Measurements from ENCODE around the gene CTNNA1. TPM values are rescaled to one million over a fixed set of nuclear protein-coding genes. Genes with fewer than 3 reads are reported as not detected.

CTNNA1 gene
- polyA plus RNA-seq, 1 experiment = 140 TPM

DNA sequence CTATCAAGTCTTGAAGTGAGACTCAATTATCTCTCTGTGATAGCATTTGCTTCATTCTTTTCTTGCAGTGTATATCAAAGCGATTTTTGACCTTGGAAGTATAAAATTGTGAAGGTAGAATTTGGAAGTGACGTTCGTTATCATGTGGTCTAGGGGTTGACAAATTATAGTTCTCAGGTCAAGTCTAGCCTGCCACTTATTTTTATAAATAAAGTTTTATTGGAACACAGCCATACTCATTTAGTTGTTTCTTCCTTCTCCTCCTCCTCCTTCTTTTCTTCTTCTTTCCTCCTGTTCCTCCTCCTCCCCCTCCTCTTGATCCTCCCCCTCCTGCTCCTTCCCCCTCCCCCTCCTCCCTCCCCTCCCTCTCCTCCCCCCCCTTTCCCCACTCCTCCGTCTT, 83.9 kb downstream of the CTNNA1 start:
- Histone ChIP-seq H3K27ac (ENCODE audit: low read depth, low read length) (no peak overlapping the region), H3K4me3 (ENCODE audit: low read depth, low read length) (no peak overlapping the region), H3K9me3 (ENCODE audit: control insufficient read depth, insufficient read depth, low read length) (no peaks in the 10 kb centered on the region), H3K27me3 (ENCODE audit: control insufficient read depth, insufficient read depth, low read length) (no peaks in the 10 kb centered on the region)
- ChIA-PET POLR2A (no interaction called here), CTCF (no interaction called here)
- no peak for DNase-seq (ENCODE audit: low read depth, low spot score)
- TF ChIP-seq, protein P1, sequence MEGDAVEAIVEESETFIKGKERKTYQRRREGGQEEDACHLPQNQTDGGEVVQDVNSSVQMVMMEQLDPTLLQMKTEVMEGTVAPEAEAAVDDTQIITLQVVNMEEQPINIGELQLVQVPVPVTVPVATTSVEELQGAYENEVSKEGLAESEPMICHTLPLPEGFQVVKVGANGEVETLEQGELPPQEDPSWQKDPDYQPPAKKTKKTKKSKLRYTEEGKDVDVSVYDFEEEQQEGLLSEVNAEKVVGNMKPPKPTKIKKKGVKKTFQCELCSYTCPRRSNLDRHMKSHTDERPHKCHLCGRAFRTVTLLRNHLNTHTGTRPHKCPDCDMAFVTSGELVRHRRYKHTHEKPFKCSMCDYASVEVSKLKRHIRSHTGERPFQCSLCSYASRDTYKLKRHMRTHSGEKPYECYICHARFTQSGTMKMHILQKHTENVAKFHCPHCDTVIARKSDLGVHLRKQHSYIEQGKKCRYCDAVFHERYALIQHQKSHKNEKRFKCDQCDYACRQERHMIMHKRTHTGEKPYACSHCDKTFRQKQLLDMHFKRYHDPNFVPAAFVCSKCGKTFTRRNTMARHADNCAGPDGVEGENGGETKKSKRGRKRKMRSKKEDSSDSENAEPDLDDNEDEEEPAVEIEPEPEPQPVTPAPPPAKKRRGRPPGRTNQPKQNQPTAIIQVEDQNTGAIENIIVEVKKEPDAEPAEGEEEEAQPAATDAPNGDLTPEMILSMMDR (IDR thresholded peaks at IDR 0.05; ENCODE audit: low read depth, low read length) = no peak

DNA sequence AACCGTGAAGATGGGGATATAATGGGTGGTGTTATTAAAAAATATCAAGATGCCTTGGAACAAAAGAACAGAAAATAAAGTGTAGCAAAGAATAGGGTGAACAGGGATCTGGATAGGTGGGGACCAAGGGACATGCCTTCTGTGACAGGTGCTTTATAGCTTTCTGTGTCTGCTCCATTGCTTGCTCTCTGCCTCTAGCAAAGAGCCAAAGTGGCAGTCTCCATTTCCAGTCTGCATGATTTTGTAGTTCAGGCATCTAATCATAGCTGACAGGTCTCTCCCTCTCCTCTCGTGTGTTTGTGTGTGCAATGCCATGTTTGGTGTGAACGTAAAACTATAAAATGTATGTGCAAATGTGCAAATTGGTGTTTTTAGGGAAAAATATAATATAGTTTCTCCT, 86.9 kb downstream of the CTNNA1 start:
- TF ChIP-seq, protein P1 (IDR thresholded peaks at IDR 0.05; ENCODE audit: low read depth, low read length) = no peak
- DNase-seq (ENCODE audit: low read depth, low spot score) = no peak
- ChIA-PET POLR2A (no interaction called here), CTCF (interaction anchor here (0.8 to 1.3 kb wide), 2 partner anchors 14 to 50 kb away, joined by 3 to 4 read pairs; no protein-coding TSS in a partner anchor)
- H3K27me3 ChIP-seq (ENCODE audit: control insufficient read depth, insufficient read depth, low read length) = no peaks in the 10 kb centered on the region
- H3K4me3 ChIP-seq (ENCODE audit: low read depth, low read length) = no peak overlapping the region
- no peaks in the 10 kb centered on the region for H3K9me3 ChIP-seq (ENCODE audit: control insufficient read depth, insufficient read depth, low read length)
- H3K27ac ChIP-seq (ENCODE audit: low read depth, low read length) = no peak overlapping the region

- Histone ChIP-seq H3K27me3 (ENCODE audit: control insufficient read depth, insufficient read depth, low read length) (no peaks in the 10 kb centered on the region), H3K9me3 (ENCODE audit: control insufficient read depth, insufficient read depth, low read length) (no peaks in the 10 kb centered on the region), H3K4me3 (ENCODE audit: low read depth, low read length) (no peak overlapping the region), H3K27ac (ENCODE audit: low read depth, low read length) (no peak overlapping the region)
- no peak for DNase-seq (ENCODE audit: low read depth, low spot score)
- TF ChIP-seq, protein P1 (IDR thresholded peaks at IDR 0.05; ENCODE audit: low read depth, low read length) = no peak
- ChIA-PET POLR2A (no interaction called here), CTCF (interaction anchor here (1.0 kb wide), 1 partner anchor 52 kb away, joined by 3 read pairs; no protein-coding TSS in a partner anchor)
Observed at GRCh38 chr5:138841531-138841930, 88.3 kb downstream of the CTNNA1 start.

GRCh38 chr5:138843316-138844124, 90.3 kb downstream of the CTNNA1 start:
- ChIA-PET CTCF (interaction anchor here (0.5 to 1.1 kb wide), 2 partner anchors 18 to 78 kb away, joined by 3 to 4 read pairs; no protein-coding TSS in a partner anchor), POLR2A (no interaction called here)
- no peaks in the 10 kb centered on the region for H3K9me3 ChIP-seq (ENCODE audit: control insufficient read depth, insufficient read depth, low read length)
- H3K27ac ChIP-seq (ENCODE audit: low read depth, low read length) = no peak overlapping the region
- TF ChIP-seq, protein P1 (IDR thresholded peaks at IDR 0.05; ENCODE audit: low read depth, low read length) = no peak
- H3K27me3 ChIP-seq (ENCODE audit: control insufficient read depth, insufficient read depth, low read length) = no peaks in the 10 kb centered on the region
- DNase-seq (ENCODE audit: low read depth, low spot score) = no peak
- no peak overlapping the region for H3K4me3 ChIP-seq (ENCODE audit: low read depth, low read length)

DNA sequence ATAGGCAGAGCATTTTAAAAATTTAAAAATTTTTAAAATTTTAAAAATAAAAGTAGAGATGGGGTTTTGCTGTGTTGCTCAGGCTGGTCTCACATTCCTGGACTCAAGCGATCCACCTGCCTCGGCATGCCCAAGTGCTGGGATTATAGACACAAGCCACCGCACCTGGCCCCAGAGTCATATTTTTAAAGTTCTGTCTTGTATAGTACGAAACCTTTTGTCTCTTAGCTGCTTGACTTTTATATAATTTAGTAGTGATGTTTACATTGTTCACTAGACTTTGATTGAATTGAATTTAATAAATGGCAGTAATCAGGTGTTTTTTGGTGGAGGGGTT, 90.9 kb downstream of the CTNNA1 start:
- no peak for DNase-seq (ENCODE audit: low read depth, low spot score)
- no peak overlapping the region for H3K4me3 ChIP-seq (ENCODE audit: low read depth, low read length)
- TF ChIP-seq, protein P1 (IDR thresholded peaks at IDR 0.05; ENCODE audit: low read depth, low read length) = no peak
- POLR2A ChIA-PET = no interaction called here
- H3K27me3 ChIP-seq (ENCODE audit: control insufficient read depth, insufficient read depth, low read length) = no peaks in the 10 kb centered on the region
- no peak overlapping the region for H3K27ac ChIP-seq (ENCODE audit: low read depth, low read length)
- H3K9me3 ChIP-seq (ENCODE audit: control insufficient read depth, insufficient read depth, low read length) = no peaks in the 10 kb centered on the region
- CTCF ChIA-PET = interaction anchor here (1.1 kb wide), 1 partner anchor 19 kb away, joined by 4 read pairs; no protein-coding TSS in a partner anchor
